Activated CD4-positive, alpha-beta T cell treated with anti-CD3 and anti-CD28 coated beads for 24 hours (primary cell): ENCODE results near the gene TGFA.

ENCODE experiments used
- DNase-seq, 2 donors: peaks; one replicate each; pipeline ENCODE4 v3.0.0-alpha.2; 2020; ENCODE audit warnings: low read depth in 2 of 2

TGFA gene

GRCh38 chr2:70420143-70420542 is 133.5 kb downstream of the TGFA start:
- DNase-seq: no peak

- DNase-seq: no peak
Observed at GRCh38 chr2:70418514-70418913, 135.1 kb downstream of the TGFA start.

GRCh38 chr2:70417011-70417410 is 136.6 kb downstream of the TGFA start:
- no peak for DNase-seq

- DNase-seq: no peak
Observed at GRCh38 chr2:70412294-70413070, 141.1 kb downstream of the TGFA start.

GRCh38 chr2:70411483-70412125 is 142.0 kb downstream of the TGFA start:
- DNase-seq: no peak

GRCh38 chr2:70403267-70404053 is 150.2 kb downstream of the TGFA start:
- DNase-seq: no peak

- no peak for DNase-seq
Observed at GRCh38 chr2:70400539-70400938, 153.1 kb downstream of the TGFA start.

GRCh38 chr2:70399046-70399445 is 154.6 kb downstream of the TGFA start:
- no peak for DNase-seq
